ENCODE measurements around the gene SEMA5A.

SEMA5A gene

DNA sequence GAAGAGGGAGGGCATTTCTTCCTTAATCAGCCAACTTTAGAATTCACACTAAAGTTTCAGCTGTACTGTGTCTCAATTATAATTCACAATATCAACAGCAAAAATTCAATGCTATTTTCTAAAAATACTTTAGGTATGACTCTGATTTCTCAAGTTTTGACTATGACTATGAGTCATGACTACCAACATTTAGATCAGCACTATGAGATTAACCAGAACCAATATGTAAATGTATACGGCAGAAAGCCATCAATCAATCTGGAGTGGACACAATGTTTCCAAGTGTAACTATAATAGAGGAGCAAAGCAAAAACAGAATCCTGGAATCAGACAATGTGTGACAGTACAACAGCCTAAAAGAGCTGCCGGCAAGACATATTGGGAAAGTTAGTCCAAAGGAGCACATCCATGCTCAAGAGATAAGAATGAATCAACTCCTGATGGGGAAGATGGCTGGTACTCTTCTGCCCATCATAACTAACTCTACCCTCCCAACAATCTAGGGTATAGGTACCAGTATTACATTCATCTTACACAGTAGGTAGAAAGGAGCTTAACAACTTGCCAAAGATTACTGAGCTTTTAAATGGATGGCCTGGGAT, 294.4 kb downstream of the SEMA5A start:
- no peak for DNase-seq

DNA sequence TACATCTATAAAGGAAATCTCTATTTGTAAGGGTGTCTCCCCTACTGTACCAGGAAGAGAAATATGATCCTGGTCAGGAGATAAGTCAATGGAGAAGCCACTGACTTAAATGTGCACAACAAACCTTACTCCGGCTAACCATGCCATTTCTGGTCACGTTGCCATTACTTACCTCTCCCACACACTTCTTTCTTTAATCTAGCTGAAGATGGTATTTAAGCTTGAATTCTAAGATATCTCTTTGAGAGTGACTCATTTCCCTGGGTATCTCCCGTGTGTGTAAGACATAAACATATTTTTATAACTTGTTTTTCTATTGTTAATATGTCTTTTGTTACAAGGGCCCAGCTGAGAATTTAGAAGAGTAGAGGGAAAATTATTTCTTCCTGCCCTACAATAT, 296.6 kb downstream of the SEMA5A start:
- DNase-seq, result no peak

GRCh38 chr5:9245071-9245470, 300.8 kb downstream of the SEMA5A start:
- DNase-seq, result no peak

DNA sequence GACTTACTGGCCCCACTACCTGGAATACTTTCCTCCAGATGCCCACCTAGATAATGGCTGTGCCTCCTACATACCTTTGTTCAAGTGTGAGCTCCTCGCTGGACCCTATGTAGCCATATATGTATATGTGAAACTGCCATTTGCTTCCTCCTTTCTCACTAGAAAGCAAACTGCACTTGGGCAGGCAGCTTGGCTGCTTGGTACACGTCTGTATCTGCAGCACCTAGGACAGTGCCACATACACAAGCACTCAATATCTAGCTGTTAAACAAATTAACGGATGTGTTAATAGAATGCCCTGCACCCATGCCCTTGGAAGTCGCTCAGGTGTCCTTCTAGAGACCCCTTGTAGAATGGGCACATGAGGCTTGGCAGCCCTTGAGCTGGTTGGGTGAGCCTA, 301.5 kb downstream of the SEMA5A start:
- DNase-seq, result no peak

- no peak for DNase-seq
Observed at GRCh38 chr5:9241479-9242305, 304.2 kb downstream of the SEMA5A start.

DNA sequence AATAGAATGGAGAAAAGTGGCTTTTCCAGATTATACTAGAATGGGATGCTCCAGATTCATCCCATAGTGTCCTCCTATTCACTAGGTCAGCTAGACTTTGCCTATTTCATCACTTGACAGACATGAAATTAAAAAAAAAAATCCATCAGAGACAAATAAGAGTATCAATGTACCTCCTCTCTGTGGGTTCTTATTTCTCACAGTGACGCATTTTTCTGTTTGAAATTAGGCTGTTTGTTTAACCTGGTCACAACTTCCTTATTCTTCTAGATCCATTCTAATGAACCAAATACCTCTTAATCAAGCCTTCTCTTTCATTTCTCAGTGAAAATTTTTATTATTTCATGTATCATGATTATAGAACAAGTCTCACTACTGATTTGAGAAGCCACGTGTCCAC, 305.4 kb downstream of the SEMA5A start:
- DNase-seq, result no peak

- no peak for DNase-seq
Observed at GRCh38 chr5:9239626-9240025, 306.2 kb downstream of the SEMA5A start.

DNA sequence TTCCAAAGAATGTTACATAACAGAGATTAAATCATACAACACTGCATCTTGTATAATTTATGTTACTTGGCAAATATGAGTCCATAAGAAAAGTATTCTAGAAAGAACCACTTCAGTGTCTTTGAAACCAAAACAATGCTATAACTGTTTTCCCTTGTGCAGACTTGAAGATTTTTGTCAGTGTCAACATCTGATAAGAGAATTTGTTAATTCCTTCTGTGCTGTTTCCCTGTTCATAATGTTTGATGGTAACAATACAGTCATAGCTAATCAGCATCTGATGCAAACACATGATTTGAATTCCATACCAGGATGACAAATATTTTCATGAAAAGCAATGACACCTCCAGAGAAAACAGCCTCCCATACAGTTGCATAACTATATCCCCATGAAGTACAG, 306.8 kb downstream of the SEMA5A start:
- DNase-seq, result no peak

DNA sequence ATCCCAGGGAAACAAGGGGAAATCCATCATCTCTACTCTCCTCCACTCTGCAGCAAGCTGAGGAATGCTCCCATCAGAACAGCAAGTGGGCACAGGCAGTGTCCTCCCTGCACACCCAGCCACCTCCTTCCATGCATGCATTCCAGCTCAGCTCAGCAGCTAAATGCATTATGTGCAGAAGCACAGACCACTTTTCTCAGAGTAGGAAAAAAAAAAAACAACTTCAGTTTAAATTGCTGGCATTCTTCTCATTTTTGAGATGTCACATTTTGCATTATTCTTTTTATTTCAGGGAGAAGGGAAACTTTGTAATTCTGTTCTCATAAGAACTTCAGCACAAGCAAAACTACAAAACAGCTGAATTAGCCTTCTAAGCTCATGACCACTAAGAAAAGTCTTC, 312.2 kb downstream of the SEMA5A start:
- no peak for DNase-seq

- DNase-seq, result no peak
Observed at GRCh38 chr5:9233035-9233434, 312.8 kb downstream of the SEMA5A start.

DNA sequence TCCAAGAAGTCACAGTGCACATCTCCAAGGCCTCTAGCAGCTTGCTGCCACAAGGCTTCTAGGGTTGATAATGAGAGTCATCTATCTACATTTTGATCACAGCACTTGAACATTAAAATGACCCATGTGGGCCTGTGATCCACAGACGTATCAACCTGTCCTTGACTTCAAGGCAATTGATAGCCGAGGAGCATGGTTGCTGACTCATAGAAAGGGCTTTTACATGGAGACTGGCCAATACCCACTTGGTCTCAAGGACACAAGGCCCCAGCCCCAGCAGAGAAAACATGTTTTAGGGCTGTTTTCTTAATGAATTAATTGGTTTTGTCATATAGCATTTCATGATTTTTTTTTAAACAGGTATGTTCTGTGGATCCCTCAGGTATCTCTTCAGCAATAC, 314.0 kb downstream of the SEMA5A start:
- DNase-seq, result no peak

DNA sequence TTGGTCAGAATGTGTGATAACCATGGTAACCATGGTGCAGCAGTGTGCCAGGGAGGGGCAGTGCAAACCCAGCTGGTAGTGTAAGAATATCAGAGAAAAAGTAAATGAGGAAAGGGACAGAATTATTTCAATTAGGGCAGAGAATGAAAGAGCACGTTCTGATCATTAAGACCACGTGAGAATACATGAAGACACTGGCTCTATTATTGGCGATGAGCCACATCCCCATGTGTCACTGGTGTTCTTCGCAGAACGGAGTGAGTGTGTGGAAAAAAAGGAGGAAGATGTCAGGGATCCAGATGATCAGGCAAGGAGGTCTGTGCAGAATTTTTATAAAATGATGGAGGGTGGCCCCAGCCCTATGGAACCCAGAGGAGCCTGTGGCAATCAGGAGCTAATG, 315.5 kb downstream of the SEMA5A start:
- no peak for DNase-seq

DNA sequence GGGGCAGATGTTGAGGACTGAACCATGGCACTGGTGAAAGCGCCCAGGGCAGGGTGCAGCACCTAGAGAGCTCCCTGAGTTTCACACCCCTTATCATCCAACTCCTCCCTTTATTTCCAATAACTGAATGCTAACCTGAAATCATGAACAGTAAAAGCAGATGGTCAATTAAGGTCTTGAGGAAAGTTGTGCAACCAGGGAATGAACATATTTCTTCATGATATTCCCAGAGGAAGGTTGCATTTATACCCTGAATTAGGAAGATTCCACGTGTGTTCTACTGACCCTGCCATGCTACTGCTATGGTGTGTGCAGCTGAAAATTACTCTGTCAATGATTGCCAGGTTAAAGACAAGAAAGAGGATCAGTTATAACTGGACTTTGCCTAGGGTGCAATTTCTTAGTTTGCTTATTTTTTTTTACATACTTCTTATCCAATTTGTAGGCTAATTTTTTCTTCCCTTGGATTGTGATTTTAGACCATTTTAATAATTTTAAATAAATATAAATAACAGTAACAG, 319.8 kb downstream of the SEMA5A start:
- no peak for DNase-seq

- DNase-seq, result no peak
Observed at GRCh38 chr5:9222054-9222976, 323.6 kb downstream of the SEMA5A start.

DNA sequence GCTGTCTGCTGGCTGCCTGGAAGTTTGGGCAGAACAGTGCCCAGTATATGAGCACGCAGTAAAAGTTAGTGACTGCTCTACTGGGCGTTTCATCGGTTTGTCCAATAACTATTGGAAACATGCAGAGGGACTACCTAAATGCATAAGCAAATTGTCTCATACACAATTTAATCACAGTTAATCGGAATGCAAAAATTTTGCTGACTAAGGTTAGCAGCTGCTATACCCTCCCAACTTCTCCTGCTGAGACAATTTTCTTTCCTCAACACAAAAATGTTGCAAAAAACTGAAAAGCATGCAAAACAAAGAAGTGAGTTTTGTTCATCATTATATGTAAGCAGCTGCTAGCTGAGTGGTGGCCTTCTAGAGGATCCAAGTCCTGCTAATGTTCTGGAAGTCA, 327.5 kb downstream of the SEMA5A start:
- DNase-seq, result no peak

- DNase-seq, result no peak
Observed at GRCh38 chr5:9212605-9213004, 333.3 kb downstream of the SEMA5A start.

DNA sequence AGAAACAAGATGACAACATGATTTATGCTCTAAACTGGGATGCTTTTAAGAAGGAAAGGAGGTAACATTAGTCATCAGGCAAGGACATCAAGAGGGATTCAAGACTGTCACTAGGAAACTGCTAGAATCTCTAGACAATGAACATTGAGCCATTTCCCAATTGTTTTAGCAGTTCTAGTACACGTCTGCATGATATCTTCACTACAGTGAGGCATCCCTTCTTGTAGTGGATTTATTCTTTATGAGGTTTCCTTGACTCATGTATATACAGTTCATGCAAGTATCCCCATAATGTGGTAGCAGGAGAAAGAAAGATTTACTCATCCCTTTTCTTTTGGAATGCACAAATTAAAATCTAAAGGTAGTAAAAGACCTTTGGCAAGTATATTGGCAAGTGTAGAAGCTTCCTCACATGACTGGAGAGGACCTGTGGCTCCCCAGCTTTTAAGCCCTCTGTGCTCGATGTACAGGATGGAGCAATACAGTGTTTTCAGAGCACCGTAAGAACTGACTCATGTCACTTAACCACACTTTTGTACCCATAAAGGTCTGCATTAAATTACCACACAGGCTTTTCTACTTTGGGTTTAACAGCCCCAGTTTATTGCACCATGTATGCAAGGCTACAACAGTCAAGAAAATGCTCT, 335.9 kb downstream of the SEMA5A start:
- DNase-seq, result no peak

GRCh38 chr5:9207817-9208418, 338.0 kb downstream of the SEMA5A start:
- no peak for DNase-seq

DNA sequence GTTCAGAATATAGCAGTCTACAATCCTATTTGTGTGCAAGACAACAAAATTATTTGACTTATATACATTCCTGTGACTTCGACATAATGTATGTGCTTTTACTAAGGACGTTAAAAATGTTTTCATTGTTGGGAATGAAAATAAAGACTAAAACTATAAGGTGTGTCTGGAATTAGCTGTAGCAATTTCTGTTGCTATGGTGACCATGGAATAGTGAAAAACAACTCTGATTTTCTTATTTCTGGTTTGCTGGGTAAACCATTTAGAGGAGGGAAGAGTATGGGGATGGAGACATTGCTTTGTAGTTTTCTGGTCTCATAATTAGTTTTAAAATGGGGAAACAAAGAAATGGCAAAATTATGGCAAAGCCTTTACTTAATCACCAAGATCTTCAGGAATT, 343.2 kb downstream of the SEMA5A start:
- no peak for DNase-seq

- DNase-seq, result no peak
Observed at GRCh38 chr5:9201761-9202160, 344.1 kb downstream of the SEMA5A start.

- DNase-seq, result no peak
Observed at GRCh38 chr5:9201011-9201410, 344.9 kb downstream of the SEMA5A start.

DNA sequence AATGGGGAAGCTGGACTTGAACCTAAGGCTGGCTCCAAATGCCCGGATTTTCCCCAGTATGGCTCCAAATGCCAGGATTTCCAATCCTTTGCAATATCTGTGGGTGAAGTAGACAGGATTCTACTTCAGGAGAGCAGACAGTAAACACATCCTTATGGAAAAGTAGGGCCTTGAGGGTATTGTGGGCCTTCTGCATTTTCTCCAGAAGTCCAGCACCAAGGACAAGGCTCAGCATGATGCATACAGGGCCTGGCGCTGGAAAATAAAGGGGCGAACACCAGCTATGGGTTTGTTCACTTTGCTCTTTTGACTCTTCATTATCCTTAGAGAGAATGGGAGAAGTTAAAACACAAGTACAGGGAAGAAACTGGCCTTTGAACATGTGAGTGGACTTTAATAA, 347.5 kb downstream of the SEMA5A start:
- DNase-seq, result no peak

DNA sequence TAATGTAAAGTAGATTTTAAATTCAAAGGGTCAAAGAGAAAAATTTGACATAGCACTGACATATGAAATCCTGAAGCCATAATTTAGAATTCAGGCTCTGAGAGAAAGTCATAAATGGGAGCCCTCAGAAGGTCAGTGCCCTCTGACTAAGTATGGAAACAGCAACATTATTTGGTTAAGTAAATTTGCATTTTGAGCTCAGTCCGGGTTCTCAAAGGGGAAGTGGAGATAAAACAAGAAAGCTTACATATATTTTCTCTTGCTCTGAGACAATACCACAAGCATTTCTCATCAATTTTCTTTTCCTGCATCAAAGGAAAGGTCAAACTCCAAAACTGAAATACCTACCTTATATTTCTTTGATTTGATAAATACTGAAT, 348.0 kb downstream of the SEMA5A start:
- no peak for DNase-seq
